T-helper 2 cell treated with Interferon-gamma antibody and Interleukin-4, amounts not matched to agents 5 μg/mL and 100 μg/mL, for 36 hours (primary cell): ENCODE data around the gene OLFM1.

ENCODE experiments used
- DNase-seq: peaks from one replicate; pipeline ENCODE4 v3.0.0; 2021; ENCODE audit warnings: low spot score
- H3K27ac Mint-ChIP-seq: one replicate; pipeline ENCODE4 v1.8.0; 2021; ENCODE audit warnings: mild to moderate bottlenecking, mixed read lengths
- H3K27me3 Mint-ChIP-seq: one replicate; pipeline ENCODE4 v1.8.0; 2021; ENCODE audit warnings: low read depth, mixed read lengths
- H3K36me3 Mint-ChIP-seq: one replicate; pipeline ENCODE4 v1.8.0; 2021; ENCODE audit warnings: low read depth, mixed read lengths
- H3K4me1 Mint-ChIP-seq: one replicate; pipeline ENCODE4 v1.8.0; 2021; ENCODE audit warnings: low read depth, mixed read lengths
- H3K4me3 Mint-ChIP-seq: one replicate; pipeline ENCODE4 v1.8.0; 2022; ENCODE audit warnings: mild to moderate bottlenecking, moderate library complexity, mixed read lengths
- H3K9me3 Mint-ChIP-seq: one replicate; pipeline ENCODE4 v1.8.0; 2021; ENCODE audit warnings: mixed read lengths

OLFM1 gene

DNA sequence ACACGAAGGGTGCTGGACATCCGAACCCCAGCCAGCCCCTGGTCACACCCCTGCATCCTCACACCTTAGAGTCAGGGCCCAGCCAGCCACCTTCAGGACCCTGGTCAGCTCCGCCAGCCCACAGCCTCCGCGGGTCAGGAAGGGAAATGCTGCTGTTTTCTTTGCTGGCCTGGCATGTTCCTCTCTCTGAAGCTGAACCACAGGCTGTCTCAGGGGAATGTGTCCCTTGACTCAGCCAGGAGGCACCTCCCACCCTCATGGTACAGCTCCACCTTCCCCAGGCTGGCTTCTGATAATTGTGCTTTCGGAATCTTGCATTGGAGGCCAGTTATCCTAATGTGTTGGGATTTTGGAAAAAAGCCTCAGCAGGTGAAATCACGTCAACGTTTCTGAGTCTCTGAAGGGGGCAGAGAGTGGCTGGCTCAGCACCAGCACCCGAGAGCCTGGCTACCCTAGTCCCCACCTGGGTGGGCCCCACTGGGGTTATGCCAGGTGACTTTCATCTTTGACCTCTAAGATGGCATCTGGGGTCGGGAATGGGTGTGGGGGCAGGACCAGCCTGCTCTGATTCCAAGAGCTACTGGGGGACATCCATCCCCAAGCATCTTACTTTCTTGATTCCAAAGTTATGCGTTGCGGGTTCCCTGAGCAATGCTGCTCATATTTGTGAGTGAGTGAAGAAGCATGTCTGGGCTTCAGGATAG, 9.8 kb upstream of the OLFM1 start:
- no peak for DNase-seq
- H3K27me3 Mint-ChIP-seq, result peaks cover 14% of the 10 kb centered on the region
- H3K4me1 Mint-ChIP-seq, result no peaks in the 10 kb centered on the region
- H3K27ac Mint-ChIP-seq, result no peak overlapping the region
- no peak overlapping the region for H3K4me3 Mint-ChIP-seq
- H3K36me3 Mint-ChIP-seq, result no peaks in the 10 kb centered on the region
- H3K9me3 Mint-ChIP-seq, result no peaks in the 10 kb centered on the region

DNA sequence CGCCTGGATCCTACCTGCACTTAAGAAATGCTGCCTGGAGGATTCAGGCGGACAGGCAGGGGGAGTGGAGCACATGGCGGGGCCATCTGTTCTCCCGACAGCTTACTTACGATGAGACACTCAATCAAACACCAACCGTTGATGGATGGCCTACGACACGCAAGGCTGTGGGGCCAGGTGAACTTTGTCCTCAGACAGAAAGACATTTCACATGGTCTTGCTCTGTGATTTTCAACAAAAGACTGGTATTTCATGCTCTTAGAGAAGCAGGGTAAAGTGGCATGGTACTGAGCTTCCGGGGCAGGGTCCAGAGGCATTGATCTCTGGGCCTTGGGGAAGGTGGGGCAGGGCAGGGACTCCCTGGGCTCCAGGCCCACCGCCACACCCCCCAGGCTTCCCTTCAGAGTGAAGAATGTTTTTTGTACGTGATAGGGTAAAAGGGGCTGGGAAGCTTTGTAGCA, 9.1 kb upstream of the OLFM1 start:
- no peak for DNase-seq
- H3K27me3 Mint-ChIP-seq, result peaks cover 14% of the 10 kb centered on the region

DNA sequence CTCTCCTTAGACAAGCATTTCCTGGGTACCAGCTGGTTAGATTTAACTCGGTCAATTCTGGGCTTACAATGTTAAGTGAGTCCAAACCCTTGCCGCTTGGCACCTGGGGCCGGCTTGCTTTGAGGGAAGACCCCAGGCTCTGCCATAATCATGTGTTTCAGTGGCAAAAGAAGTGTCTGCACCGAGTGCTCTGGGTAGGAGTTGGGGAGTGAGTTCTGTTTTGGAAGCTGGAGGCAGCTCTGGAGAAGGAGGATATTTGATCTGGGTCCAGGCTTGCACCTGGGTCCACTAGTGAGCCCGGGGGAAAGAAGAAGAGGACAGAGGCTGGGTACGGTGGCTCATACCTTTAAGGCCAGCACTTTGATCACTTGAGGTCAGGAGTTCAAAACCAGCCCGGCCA, 8.4 kb upstream of the OLFM1 start:
- no peak overlapping the region for H3K27ac Mint-ChIP-seq
- H3K4me3 Mint-ChIP-seq, result no peak overlapping the region
- H3K36me3 Mint-ChIP-seq, result no peaks in the 10 kb centered on the region
- no peak for DNase-seq
- H3K4me1 Mint-ChIP-seq, result no peaks in the 10 kb centered on the region
- H3K27me3 Mint-ChIP-seq, result peaks cover 14% of the 10 kb centered on the region
- H3K9me3 Mint-ChIP-seq, result no peaks in the 10 kb centered on the region

More for the DNA sequence above, 9.1 kb upstream of the OLFM1 start:
- Mint-ChIP-seq H3K4me1 (no peaks in the 10 kb centered on the region), H3K9me3 (no peaks in the 10 kb centered on the region), H3K27ac (no peak overlapping the region), H3K4me3 (no peak overlapping the region), H3K36me3 (no peaks in the 10 kb centered on the region)

DNA sequence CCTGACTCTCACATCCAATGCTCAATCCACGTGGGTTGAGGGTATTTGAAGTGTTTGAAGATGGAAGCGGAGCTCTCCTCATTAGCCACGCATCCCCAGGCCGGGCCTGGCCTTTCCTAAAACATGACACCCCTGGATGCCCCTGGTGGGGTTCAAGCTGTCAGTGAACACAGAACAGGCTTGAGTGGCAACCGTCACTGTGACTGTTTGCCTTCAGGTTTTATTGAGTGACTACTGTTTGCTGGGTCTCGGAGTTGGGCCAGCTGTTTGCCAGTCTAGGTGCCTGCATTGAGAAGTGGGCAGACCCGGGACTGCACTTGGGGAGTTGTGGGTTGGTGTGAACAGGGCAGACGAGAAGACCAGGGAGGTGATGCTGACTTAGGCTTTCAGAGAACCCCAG, 7.8 kb upstream of the OLFM1 start:
- Mint-ChIP-seq H3K27me3 (peaks cover 12% of the 10 kb centered on the region), H3K4me1 (no peaks in the 10 kb centered on the region), H3K27ac (no peak overlapping the region), H3K4me3 (no peak overlapping the region), H3K9me3 (no peaks in the 10 kb centered on the region), H3K36me3 (no peaks in the 10 kb centered on the region)
- no peak for DNase-seq

DNA sequence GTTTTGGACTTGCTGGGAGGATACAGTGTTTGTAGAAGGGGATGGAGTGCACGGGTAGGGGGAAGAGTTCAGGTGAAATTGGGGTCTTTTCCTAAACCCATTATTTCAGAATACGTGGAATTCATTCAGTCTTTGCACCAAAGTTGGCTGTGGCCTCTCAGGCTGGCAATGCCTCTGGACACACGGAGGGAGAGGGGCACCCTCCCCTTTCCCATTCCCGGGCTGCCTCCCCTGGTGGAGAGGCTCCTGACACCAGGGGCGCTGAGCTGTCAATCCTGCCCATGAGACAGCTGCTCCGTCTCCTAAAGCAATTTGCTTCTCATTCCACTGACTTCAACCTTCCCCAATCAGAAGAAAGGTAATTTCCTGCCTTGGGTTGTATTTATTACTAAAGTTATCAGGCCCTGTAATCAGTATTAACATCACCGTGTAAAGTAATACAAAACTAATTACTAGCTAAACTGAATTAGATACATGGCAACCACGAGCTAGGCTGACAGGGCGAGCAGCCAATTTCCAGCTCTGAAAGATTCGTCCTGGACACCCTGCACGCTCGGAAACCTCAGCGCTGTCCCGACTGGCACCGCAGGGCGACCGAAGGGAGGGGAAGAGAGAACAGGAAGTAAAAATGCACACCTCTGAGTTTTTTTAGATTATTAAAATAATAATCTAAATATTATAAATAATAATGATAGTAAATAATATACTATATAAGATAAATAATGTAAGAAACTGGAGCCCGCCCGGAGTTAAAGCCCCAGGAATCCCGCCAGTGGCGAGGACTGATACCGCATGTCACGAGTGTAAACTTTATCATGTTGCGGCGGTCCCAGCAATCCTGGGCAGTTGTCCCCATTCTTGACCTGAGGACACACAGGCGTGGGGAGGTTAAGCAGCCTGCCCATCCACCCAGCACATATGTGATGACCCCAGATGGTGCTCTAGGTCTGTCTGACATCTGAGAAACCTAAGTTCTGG, 6.9 kb upstream of the OLFM1 start:
- Mint-ChIP-seq H3K36me3 (no peaks in the 10 kb centered on the region), H3K4me3 (no peak overlapping the region), H3K4me1 (no peaks in the 10 kb centered on the region), H3K9me3 (no peaks in the 10 kb centered on the region), H3K27ac (no peak overlapping the region), H3K27me3 (peaks cover 13% of the 10 kb centered on the region)
- no peak for DNase-seq

DNA sequence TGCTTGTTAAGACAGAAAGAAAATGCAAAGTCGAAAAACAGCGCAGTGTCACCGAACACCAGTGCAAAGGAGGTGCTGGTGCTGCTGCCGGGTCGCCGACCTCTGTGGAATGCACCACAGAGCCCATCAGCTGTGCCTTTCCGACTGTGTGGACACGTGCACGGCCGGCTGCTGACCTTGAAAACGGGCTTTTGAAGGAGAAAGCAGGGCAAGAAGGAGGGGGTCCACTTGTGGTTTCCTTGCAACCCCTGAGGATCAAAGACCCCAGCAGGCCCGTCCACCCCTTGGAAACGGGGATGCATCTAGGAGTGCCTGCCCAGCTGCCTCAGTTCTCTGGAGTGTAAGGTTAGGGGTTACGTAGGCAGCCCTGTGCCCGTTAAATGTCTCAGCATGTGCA, 6.2 kb upstream of the OLFM1 start:
- H3K9me3 Mint-ChIP-seq, result no peaks in the 10 kb centered on the region
- peaks cover 2% of the 10 kb centered on the region for H3K4me1 Mint-ChIP-seq
- H3K27ac Mint-ChIP-seq, result no peak overlapping the region
- no peak overlapping the region for H3K4me3 Mint-ChIP-seq
- peaks cover 18% of the 10 kb centered on the region for H3K27me3 Mint-ChIP-seq
- no peaks in the 10 kb centered on the region for H3K36me3 Mint-ChIP-seq
- DNase-seq, result no peak

DNA sequence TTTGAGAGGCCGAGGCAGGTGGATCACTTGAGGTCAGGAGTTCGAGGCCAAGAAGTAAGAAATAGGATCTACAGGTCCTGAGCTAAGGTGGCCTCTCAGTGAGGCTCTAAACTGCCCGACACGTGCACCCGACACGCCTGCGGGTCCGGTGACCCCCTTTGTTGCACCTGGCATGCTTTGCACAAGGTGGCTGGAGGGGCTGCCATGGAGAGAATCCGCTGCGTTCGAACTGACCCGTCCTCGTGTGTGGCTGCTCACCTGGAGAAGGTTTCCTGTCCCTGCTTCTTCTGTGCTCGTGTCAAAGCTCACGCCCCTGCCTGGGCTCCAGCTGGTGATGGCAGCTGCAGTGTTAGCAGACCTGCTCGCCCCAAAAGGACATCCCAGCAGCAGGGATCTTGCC, 5.7 kb upstream of the OLFM1 start:
- no peak for DNase-seq

DNA sequence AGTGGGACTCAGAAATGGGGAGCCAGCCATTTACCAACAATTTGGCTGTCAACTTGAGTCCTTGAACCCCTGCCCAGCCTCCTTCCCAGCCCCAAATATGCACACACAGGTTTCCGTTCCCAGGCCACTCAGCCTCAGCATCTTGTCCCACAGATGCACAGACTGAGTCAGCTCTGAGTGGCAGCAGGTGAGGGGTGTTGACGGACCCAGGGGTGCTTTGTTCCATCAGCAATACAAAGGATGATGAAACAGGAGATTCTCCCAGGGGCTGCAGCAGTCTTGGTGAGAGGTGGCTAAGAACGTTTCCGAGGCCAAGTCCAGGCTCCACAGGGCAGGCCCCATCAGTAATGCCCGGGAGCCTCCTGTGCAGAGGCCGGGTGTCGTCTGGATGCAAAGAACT, 4.9 kb upstream of the OLFM1 start:
- Mint-ChIP-seq H3K9me3 (no peaks in the 10 kb centered on the region), H3K4me1 (peaks cover 3% of the 10 kb centered on the region), H3K4me3 (no peak overlapping the region), H3K27me3 (peaks cover 16% of the 10 kb centered on the region), H3K36me3 (no peaks in the 10 kb centered on the region), H3K27ac (no peak overlapping the region)
- no peak for DNase-seq

More for the DNA sequence above, 5.7 kb upstream of the OLFM1 start:
- Mint-ChIP-seq H3K4me3 (no peak overlapping the region), H3K27me3 (peaks cover 18% of the 10 kb centered on the region), H3K9me3 (no peaks in the 10 kb centered on the region), H3K36me3 (no peaks in the 10 kb centered on the region), H3K4me1 (peaks cover 3% of the 10 kb centered on the region), H3K27ac (no peak overlapping the region)

DNA sequence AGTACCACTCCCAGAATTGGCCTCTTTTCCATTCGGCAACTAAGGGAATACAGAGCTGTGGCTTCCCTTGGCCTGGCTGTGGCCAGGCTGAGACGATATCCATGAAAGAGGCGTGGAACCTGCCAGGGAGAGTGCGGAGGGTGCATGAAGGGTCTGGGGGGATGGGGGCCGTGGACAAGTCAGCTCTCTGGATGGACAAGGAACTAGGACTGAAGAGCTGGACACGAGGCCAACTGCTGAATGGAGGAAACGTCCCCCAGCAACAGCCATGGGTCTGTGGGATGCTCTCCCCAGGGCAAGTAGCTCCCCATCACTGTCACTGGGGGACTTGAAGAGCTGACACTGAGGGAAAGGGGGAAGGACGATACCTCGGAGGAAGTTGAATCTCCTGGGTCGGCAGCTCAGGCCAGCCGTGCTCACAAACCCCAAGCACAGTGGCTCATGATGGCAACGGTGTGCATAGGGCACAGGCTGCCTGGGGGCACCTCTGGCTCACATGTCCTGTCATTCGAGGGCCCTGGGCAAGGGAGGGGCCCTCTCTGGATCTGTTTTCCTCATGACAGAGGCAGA, 4.1 kb upstream of the OLFM1 start:
- no peak overlapping the region for H3K27ac Mint-ChIP-seq
- H3K9me3 Mint-ChIP-seq, result no peaks in the 10 kb centered on the region
- peaks cover 3% of the 10 kb centered on the region for H3K4me1 Mint-ChIP-seq
- peaks cover 14% of the 10 kb centered on the region for H3K27me3 Mint-ChIP-seq
- H3K36me3 Mint-ChIP-seq, result no peaks in the 10 kb centered on the region
- DNase-seq, result no peak
- H3K4me3 Mint-ChIP-seq, result no peak overlapping the region

DNA sequence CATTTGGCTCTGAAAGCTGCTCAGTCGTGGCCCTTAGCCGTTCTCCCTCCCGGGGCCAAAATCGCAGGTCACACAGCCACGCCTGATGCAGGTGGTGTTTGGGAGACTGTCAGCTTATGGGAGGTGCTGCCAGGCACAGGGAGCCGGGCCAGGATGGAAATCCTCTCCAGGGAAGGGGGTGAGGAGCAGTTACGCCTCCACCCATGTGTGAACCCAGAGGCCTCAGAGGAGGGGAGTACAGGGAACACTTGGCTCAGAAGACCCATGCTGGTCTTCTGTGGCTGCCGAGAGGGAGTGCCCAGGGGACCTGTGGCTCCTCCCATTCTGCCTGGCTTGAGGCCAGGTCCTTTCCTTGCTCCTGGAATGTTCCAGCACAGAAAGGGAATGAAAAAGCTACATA, 3.6 kb upstream of the OLFM1 start:
- H3K27ac Mint-ChIP-seq, result no peak overlapping the region

DNA sequence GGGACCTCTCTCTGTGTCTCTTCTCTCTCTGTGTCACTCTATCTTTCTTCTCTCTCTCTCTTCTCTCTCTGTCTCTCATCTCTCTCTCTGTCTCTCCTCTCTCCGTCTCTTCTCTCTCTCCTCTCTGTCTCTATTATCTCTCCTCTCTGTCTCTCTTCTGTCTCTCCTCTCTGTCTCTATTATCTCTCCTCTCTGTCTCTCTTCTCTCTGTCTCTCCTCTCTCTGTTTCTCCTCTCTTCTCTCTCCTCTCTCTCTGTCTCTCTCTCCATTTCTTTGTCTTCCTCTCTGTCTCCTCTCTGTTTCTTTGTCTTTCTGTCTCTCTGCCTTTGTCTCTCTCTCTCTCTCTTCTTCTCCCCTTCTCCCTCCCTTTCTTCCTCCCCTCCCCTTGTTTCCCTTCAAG, 3.2 kb upstream of the OLFM1 start:
- Mint-ChIP-seq H3K9me3 (no peaks in the 10 kb centered on the region), H3K36me3 (no peaks in the 10 kb centered on the region), H3K4me3 (no peak overlapping the region)

More for the DNA sequence above, 3.6 kb upstream of the OLFM1 start:
- no peak for DNase-seq
- H3K9me3 Mint-ChIP-seq, result no peaks in the 10 kb centered on the region
- H3K36me3 Mint-ChIP-seq, result no peaks in the 10 kb centered on the region
- H3K4me3 Mint-ChIP-seq, result no peak overlapping the region
- peaks cover 3% of the 10 kb centered on the region for H3K4me1 Mint-ChIP-seq
- peaks cover 17% of the 10 kb centered on the region for H3K27me3 Mint-ChIP-seq

DNA sequence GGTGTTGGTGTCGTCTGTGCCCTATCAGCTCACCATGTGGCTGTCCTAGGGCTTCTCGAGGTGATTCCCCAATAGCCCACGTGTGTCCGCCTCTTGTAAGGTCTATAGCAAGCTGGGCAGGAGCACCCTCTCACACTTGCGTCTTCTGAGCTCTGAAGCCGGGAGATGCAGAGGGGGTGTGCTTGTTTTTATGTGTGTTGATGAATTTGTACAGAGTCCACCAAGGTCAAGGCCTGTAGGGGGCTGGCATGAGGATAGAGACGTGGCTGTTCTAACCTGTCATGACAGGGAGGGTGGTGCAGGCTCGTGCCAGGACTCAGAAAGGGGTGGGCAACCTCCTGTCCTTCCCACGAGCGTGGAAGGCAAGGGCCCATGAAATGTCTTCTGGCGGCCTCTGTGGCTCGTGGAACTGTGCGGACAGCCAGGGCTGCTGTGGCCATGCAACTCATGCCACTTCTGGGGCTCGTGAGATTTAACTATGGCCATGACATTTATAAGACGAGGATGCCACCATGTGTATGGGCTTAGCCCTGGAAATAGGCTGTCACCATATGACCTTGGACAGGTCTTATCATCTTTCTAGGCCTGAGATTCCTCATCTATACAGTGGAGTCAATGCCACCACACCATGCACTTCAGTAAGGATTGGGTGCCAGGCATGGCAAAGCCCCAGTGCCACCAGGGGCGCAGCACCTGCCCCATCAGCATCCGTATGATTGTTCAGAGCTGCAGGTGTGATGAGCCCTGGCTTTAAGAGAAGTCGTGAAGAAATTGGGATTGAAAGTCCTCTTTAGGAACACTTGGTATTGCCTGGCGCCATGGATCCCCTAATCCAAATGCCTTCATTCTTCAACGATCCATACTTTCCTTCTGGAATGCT, 2.3 kb upstream of the OLFM1 start:
- Mint-ChIP-seq H3K4me1 (peaks cover 3% of the 10 kb centered on the region), H3K27ac (no peak overlapping the region), H3K4me3 (no peak overlapping the region), H3K9me3 (no peaks in the 10 kb centered on the region), H3K27me3 (peaks cover 29% of the 10 kb centered on the region), H3K36me3 (no peaks in the 10 kb centered on the region)
- DNase-seq, result no peak

More for the DNA sequence above, 3.2 kb upstream of the OLFM1 start:
- no peak for DNase-seq
- Mint-ChIP-seq H3K27me3 (peaks cover 21% of the 10 kb centered on the region), H3K27ac (no peak overlapping the region), H3K4me1 (peaks cover 3% of the 10 kb centered on the region)

DNA sequence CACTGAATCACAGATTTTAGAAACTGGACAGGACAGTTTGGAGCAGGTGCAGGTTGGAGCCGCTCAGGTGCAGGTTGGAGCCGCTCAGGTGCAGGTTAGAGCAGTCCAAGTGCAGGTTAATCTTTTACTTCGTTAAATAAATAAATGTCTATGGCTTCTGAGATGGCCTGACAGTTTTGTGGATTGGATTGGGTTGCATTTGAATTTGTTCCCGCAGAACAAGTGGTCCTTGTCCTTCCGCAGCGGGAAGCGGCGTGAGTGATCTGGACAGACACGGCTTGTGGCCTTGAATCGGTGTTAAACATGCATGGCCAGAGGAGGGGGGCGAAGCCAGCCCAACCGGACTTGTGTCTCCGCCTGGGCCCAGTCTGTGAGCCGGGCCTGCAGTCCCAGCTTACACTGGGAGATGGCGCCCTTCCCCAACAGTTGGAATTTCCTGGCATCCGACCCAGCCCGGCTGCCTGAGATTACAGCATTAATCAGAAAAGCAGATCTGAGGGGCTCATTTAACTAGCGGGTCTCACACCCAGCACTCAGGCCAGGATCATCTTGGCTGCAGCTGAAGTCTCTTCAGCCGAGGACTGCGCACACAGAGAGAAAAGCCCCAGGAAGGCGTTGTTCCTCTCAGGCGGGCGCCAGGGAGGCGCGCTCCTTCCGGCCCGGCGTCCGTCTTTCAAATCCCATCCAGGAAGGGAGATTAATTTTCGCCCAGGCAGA, 1.5 kb upstream of the OLFM1 start:
- no peak overlapping the region for H3K27ac Mint-ChIP-seq
- H3K9me3 Mint-ChIP-seq, result no peaks in the 10 kb centered on the region
- peak overlapping the region; percentile 46 for H3K4me3 Mint-ChIP-seq
- H3K36me3 Mint-ChIP-seq, result no peaks in the 10 kb centered on the region
- peaks cover 3% of the 10 kb centered on the region for H3K4me1 Mint-ChIP-seq
- peak; percentile 15 for DNase-seq
- peaks cover 32% of the 10 kb centered on the region for H3K27me3 Mint-ChIP-seq
